ENCODE results near the gene SAT2. TPM values are rescaled to one million over a fixed set of nuclear protein-coding genes. Genes with fewer than 3 reads are reported as not detected.

The SAT2 gene
- total RNA-seq, 4 donors from 2014 or later = 69.6 to 126 (median 85.0) TPM

GRCh38 chr17:7647018-7647417 lies 19.4 kb upstream of the SAT2 start:
- no peak for TF ChIP-seq CTCF (IDR thresholded peaks at IDR 0.05; ENCODE audit: low read depth)

- TF ChIP-seq CTCF (IDR thresholded peaks at IDR 0.05; ENCODE audit: low read depth) = no peak
These were observed 18.8 kb upstream of the SAT2 start for GRCh38 chr17:7646457-7646856.

- no peak for TF ChIP-seq CTCF (IDR thresholded peaks at IDR 0.05; ENCODE audit: low read depth)
These were observed 17.2 kb upstream of the SAT2 start for GRCh38 chr17:7644775-7645174.

- no peak for TF ChIP-seq CTCF (IDR thresholded peaks at IDR 0.05; ENCODE audit: low read depth)
These were observed 13.2 kb upstream of the SAT2 start for GRCh38 chr17:7640783-7641182.

GRCh38 chr17:7636163-7636562 lies 8.5 kb upstream of the SAT2 start:
- no peak for TF ChIP-seq CTCF (IDR thresholded peaks at IDR 0.05; ENCODE audit: low read depth)

GRCh38 chr17:7634384-7634783 lies 6.8 kb upstream of the SAT2 start:
- TF ChIP-seq CTCF (IDR thresholded peaks at IDR 0.05; ENCODE audit: low read depth) = no peak

GRCh38 chr17:7633093-7633492 lies 5.5 kb upstream of the SAT2 start:
- no peak for TF ChIP-seq CTCF (IDR thresholded peaks at IDR 0.05; ENCODE audit: low read depth)
